GM19395 (cell line): ENCODE data around the gene NOS3.
A peak's percentile ranks its signal among the peaks of the same experiment; 100 is the strongest.

ENCODE experiments used
- ATAC-seq: cut with Tn5 transposase; IDR thresholded peaks from one replicate; pipeline ENCODE4 v1.9.1; 2021; ENCODE audit warnings: mild to moderate bottlenecking, moderate library complexity; ENCODE audit not compliant: unreplicated experiment

NOS3 gene

DNA sequence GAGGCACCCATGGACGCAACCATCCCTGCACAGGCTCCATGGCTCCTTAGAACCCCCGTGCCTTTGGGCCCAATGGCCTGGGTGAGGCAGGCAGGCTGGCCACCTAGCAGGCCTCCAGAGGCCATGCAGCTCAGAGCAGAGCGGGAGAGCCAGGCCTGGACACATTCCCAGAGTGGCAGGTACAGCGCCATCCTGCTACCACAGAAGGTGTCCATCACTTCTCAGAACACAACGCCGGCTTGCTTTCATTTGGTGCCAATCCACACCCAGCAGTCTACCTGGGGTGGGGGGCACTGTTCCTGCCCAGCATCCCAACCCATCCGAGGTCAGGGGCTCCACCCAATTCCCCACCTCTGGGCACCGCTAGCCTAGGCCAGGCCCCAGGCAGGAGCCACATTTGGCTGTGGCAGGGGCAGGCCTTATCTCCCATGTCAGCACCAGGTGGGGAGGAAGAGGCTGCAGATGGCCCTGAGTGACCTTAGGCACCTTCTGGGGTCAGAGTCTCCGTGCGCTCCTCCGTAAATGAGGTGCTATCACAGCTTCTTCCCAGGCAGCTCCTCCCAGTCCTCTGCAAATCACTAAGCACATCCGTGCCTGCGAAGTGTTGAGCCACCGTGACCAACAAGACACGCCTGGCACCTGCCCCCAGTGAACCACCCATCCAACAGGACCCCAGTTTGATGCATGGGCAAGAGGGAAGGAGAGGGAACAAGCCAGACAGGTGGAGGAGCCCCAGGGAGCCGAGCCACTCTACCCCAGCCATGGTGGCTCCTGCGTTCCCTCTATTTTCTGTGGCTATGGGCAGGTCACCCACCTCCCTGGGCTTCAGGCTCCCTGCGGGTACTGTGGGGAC is 26.9 kb upstream of the NOS3 start:
- no peak for ATAC-seq

DNA sequence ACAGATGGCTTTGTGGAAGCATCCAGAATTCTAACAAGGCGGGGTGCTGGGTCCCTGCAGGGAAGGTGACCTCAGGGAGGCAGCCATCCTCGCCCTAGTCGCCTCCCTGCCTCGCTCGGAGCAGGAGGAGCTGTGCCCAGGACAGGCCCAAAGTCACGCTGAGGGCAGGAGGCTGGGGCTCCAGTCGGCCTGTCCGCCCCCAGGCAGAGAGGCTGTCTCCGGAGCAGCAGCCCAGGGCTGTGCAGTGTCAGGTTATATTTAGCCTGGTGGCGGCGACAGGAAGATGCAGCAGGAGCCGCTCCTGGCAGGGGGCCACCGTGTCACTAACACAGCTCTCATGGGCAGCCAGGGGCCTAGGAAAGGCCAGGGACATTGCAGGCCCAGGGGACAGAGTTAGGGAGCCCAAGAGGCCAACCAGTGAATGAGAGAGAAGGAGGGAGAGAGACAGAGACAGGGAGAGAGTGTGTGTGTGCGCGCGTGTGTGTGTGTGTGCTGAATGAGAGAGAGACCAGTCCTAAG is 26.2 kb upstream of the NOS3 start:
- no peak for ATAC-seq

DNA sequence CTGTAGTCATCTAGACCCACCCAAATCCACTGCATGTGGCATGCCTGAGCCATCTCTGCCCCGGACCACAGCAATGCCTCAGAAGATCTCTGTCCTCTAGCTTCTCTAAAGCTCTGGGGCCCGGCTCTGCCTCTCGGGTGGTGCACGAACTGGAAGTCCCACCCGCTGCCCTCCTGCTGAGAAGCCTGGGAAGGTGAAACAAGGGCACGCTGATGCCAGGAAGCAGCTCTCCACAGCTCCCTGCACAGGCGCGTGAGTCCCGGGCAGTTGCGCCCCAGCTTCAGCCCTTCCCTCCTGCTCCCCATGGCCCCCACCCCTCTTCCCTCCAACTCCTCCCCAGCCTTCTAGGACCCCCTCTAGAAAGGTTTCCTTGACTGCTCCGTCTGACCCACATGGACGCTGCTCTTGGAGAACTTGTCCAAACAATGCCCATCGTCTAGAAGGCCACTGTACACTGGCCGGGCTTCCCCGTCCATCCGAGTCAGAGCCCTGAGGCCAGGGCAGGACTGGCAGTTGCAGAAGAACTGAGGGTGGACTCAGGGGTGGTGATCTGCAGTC is 25.5 kb upstream of the NOS3 start:
- ATAC-seq: no peak

DNA sequence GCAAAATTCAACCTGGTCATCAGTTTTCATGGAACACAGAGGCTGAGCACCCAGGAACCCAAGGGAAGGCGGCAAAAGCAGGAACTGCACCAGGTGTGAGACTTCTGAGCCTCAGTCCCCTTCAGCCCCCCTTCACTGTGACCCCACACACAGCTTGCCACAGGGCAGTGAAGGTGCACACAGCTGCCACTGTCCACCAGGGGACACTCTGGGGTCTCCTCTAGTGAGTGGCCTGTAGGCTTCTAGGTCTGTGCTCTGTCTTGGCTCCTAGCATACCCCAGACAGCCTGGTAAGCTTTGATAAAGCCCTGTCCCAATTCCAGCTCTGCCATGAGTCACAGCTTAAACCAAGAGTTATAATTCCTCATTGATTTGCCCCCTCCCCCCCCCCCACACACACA is 24.8 kb upstream of the NOS3 start:
- no peak for ATAC-seq

DNA sequence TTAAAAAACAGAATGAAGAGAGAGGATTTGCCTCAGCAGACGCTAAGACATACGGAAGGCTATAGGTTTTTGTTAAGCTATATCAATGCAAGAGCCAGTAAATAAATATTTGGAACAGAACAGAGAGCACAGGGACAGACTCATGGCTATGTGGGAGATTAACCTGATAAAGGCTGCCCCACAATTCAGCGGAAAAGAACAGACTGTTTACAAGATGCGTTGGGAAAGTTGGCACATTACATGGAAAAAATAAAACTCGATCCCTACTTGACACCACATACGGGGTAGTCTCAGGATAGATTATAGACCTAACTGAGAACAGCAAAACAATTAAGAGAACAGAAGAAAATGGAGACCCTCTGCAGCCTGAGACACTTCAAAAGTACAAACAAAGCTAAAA is 23.5 kb upstream of the NOS3 start:
- ATAC-seq: no peak

DNA sequence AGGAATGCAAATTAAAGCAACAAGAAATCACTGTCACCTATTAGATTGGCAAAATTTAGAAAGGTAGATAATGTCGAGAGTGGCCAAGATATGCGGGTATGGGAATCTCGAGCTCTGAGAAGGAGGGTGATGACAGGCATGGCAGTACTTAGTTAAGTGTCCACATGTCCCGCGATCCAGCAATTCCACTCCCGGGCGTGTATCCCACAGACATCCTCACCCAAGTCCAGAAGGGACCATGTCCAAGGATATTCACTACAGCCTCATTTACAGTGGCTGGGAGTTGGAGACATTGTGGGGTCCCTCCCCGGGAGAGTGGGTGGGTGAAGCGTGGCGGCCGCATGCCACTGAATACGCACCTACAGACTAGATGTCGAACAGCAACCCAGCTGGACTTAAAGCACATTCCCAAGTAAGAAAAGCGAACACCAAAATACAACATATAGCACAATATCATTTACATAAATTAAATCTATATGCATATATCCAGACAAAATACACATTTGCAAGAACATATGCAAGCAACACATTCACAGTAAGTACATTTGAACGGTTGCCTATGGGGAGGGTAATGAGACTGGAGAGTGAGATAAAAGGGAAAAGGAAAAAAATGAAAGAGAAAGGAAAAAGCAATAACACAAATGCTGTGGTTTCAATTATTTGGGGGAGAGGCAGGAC is 22.6 kb upstream of the NOS3 start:
- ATAC-seq: no peak

DNA sequence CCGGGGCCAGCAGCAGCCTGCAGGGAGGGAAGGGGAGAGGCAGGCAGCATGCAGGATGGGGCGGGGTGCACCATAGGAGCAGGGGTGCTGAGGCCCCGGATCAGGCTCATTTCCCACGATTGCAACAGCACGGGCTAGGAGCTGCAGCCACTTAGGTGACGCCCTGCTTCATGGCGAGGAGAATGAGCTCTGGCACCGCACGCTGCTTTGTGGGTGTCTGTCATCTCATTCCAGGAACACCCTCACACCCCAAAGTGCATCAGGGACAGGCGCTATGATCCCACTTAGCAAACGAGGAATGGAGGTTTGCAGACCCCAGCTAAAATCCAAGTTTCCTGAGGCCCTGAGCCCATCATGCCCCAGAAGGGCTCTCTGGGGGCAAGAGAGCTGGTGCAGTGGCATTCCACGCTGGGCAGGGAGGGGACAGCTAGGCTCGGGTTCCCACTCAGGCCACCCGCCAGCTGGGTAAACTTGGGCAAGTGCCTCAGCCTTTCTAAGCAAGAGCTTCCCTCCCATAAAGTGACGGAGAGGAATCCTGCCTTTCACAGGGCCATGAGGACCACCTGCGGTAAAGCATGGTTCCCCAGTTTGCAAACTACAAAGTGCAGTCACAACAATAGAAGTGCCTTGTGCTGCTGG is 22.0 kb upstream of the NOS3 start:
- ATAC-seq: no peak

DNA sequence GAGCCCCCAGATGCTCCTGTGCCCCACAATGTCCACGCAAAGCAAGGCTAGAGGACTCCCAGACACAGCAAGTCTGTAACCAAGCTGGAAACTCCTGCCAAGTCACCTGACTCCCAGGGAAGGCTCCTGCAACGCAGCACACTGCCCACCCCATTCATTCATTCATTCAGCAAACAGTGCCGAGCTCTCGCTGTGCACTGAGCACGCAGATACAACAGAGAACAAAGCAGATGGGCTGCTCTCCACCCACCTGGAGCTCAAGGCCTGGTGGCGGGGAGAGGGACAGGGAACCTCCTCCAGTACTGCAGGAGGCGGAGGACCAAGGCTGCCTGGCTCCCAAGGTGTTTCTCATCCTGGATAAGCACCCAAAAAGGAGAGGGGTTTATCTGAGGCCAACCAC is 21.3 kb upstream of the NOS3 start:
- no peak for ATAC-seq

DNA sequence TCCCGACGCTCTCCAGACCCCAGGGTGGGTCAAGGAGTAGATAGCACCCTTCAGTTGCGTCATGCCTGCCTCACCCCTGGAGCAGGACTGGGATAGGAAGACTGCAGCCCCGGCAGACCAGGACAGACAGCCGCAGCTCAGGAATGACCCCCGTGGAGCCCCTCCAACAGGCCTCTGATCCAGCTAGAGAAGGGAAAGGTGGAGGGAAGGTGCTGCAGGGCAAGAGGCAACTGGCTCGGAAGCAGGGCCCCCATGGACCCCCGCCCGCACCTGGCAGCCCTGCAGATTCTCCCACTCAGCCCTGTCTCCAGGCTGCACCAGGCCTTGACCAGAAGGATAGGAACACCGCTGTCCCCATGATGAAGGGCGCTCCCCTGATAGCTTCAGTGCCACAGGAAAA is 20.4 kb upstream of the NOS3 start:
- ATAC-seq: no peak

DNA sequence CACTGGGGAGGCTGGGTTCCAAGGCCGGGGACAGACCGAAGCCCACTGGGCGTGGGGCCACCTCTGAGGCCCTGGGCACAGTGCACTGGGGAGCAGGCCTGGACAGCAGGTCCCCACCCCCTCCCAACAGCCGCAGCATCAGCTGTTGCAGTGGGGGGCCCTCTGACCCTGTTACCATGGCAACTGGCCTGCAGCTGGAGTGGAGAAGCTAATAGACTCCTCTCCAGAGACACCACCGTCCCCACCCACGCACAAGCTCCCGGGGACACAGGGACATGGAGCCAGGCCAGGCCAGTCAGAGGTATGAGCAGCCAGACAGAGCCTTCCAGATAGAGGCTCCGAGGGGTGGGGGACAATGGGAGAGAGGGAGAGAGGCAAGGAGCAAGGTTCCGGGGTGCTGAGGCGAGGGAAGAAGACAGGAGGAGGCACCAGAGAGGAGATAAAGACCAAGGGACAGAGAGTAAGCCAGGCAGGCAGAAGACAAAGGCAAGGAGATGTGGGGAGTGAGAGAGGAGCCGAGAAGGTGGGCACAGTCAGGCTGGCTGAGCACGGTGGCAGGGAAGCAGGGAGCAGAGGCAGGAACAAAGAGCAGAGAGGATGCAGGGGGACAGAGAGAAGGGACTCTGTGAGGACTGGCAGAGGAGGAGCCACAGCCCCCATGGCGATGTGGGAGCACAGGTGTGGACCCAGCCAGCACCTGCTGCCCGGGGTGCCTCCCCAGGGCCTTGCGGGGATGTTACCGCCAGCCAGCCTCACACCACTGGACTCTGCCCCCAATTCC is 19.4 kb upstream of the NOS3 start:
- no peak for ATAC-seq

DNA sequence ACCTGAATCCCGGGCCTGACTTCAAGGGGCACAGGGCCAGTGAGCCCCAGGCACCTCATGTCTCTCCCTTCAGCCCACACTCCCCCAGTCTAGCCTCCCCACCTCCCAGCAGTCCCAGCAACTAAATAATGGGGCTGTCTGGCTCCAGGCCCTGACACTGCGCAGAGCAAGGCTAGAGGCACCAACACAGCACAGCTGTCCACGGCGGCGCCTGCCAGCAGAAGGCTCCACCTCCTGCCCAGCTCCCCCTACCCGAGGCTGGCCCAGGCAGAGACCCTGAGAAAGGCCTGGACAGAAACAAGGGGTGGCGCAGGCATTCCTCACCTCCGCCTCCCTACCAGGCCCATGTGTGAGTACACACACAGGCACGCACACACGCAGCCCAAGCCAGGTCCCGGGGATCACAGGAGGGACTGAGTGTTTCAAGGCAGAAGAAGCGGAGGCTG is 18.8 kb upstream of the NOS3 start:
- no peak for ATAC-seq

DNA sequence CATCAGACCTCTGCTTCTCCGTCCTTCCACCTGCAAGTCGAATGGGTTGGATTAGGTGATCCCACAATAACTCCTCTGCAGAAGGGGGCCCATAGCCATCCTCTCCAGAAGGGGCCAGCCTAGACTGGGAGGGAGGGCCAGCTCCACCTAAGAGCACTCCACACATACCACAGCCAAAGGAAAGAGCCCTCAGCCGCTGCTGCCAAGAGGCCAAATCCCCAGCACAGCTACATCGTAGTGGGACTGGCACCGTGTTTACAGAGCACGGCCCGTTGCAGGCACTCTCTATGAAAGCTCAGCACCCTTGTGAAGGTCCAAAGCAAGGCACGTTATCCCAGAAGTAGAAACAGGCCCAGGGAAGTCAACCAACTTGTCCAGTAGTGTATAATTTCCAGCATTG is 18.1 kb upstream of the NOS3 start:
- ATAC-seq: no peak

DNA sequence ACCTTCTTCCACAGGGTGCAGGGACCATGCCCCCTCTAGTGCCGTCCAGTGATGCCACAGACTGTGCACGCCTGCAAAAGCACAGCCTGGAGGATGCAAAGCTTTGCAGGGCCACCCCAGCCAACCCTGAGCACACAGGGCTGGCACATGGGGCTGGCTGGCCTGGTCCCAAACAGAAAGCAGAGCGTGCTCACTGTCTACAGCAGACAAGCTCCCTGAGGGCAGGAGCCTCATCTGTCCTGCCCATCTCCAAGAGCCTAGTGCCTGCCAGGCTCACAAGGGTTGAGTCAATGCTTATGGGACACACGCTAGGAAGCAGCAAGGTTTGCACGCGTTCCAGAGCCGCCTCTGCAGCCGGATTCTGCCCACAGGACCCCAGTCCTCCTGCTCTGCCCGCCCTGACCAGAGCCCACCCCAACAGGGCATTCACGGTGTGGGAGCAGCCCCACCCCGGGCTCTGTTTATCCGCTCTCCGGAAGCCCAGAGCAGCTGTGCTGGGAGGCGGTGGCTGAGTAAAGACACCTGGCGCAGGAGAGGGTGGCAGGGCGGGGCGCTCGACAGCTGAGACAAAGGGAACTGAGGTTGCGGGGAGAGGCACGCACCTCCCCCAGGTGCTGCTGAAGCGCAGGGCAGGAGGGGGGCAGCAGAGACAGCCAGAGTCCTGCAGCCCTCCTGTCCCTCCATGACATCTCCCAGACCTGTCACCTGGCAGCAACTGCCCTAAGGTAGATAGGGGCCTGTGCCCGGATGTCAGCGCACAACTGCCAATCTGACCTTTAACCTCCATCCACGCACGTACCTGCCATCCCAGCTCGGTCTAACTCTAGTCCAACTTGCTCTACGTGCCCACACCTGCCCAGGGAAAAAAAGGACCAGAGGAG is 17.0 kb upstream of the NOS3 start:
- ATAC-seq: no peak

DNA sequence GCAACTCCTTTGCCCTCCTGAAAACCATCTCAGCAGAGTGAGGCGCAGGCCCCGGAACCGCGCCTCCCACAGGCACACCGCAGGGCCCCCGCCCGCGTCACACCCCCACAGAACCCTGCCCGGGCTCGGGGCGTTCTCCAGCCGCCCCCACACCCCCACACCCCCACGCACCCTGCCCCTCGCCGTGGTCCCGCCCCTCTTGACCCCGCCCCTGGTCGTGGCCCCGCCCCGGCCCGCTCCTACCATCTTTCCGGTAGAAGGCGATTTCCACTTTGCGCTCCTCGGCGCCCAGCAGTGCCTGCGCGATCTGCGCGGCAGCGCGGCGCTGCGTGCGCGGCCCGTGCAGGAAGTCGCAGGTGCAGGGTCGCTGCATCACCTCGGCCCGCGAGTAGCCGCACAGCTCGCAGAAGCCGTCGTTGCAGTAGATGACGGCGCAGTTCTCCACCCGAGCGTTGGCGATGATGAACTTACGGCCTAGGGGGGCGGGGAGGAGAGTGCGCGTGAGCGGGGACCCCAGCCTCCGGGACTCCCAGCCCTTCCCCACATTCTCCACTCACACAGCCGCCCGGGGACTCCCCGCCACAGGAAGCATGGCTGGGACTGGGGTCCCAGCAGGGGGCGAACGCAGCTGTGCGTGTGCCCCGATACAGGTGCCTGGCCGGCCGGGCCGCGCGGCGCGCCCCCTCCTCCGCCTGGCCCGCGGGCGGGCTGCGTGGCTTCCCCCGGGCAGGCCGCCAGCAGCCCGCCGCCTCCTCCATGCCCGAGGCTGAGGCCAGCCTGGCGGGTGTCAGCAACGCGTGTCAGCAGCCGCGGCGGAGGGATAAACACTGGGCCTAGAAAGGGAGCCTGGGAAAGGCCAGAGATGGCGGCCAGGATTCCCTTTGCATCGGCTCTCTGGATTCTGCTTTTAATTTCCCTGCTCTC is 16.1 kb upstream of the NOS3 start:
- ATAC-seq: peak; percentile 65

DNA sequence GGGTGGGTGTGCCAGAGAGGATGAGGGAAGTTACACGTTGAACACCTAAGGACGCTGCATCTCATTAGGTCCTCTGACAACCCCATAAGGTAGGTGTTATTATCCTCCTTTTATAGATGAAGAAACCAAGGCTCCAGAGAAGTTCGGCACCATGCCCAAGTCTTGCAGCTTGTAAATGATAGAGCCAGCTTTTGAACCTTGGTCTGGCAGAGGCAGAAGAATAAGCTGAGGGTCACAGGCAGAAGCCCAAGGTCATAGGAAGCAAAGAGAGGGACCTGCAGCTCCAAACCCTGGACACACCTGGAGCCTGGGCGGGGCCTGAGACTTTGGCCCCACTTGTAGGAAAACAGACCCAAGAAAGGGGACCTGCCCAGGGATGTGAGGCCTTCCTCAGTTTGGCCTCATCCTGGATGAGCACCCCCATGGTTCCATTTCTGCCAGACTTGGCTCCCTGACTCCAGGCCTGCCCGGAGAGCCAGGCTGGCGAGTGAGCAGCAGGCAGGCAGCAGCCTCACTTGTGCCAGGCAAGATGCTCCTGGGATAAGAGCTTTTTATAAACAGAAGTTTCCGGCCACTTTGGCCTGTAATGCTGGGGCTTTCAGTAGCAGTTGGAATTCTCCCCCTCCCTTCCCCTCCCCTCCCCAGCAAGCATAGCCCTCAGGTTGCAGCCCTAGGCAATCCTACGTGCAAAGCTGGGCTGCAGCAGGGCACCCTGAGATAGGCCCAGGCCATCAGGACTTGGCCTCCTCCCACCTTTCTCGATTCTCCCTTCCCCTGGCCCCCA is 15.1 kb upstream of the NOS3 start:
- no peak for ATAC-seq

DNA sequence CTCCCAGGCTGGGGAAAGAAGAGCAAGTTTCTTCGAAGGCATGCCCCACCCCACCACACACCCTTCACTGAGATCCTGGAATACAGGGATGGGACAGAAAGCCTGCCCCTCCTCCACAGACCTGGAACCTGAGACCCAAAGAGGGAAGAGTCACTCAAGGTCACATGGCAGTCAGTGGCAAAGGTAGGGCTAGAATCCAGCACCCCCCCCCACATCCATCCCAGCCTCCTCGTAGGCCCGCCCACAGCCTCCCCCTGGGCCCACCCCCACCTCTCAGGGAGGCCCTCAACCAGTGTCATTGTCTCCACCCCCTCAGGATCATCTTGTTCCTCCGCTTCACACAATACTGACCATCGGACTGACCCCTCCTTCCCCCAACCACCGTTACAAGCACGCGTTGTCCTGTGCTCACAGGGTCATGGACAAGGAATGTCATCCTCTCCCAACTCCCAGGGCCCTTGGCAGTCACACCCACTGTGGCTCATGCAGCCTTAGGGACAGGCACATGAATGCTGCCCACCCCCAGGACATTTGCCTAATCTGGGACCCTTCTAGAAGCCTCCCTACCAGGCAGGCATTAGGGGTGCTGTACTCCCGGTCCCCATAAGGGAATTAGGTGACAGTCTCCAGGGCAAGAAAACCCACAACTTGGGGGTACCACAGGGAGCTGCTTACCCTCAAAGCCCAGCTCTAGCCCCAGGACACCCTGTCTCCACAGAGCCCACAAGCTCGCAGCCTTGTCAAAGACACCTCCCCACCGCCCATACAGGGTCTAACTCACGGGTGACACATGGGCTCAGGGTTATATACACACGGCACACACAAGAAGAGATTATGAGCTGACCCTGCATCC is 14.1 kb upstream of the NOS3 start:
- ATAC-seq: no peak
